GM10248 (cell line): ENCODE data around the gene LMTK2.

Source experiments
- CTCF ChIA-PET: fragments of 300-600 bp; sonication (Branson Sonifier 250); formaldehyde crosslinking; extraction: SDS; loops from one replicate; lab custom pipeline; 2021; ENCODE audit warnings: antibody characterized with exemption; lab: Yijun Ruan, JAX
- POLR2A ChIA-PET: fragments of 350-650 bp; sonication (Branson Sonifier 250); formaldehyde crosslinking; extraction: SDS; loops from one replicate; lab custom pipeline; 2020; ENCODE audit warnings: antibody characterized with exemption; lab: Yijun Ruan, JAX
- DNase-seq: peaks from one replicate; pipeline ENCODE4 v3.0.0; 2012; ENCODE audit errors: extremely low spot score
- TF ChIP-seq, protein P1 (sequence below): IDR thresholded peaks from 2 replicates; pipeline ENCODE4 v1.5.1; 2012; ENCODE audit warnings: mild to moderate bottlenecking, low read depth; ENCODE audit errors: extremely low read depth, missing control alignments, control extremely low read depth

LMTK2 gene

GRCh38 chr7:98231493-98232262 lies 125.0 kb downstream of the LMTK2 start:
- ChIA-PET CTCF (no interaction called here), POLR2A (no interaction called here)
- TF ChIP-seq, protein P1, sequence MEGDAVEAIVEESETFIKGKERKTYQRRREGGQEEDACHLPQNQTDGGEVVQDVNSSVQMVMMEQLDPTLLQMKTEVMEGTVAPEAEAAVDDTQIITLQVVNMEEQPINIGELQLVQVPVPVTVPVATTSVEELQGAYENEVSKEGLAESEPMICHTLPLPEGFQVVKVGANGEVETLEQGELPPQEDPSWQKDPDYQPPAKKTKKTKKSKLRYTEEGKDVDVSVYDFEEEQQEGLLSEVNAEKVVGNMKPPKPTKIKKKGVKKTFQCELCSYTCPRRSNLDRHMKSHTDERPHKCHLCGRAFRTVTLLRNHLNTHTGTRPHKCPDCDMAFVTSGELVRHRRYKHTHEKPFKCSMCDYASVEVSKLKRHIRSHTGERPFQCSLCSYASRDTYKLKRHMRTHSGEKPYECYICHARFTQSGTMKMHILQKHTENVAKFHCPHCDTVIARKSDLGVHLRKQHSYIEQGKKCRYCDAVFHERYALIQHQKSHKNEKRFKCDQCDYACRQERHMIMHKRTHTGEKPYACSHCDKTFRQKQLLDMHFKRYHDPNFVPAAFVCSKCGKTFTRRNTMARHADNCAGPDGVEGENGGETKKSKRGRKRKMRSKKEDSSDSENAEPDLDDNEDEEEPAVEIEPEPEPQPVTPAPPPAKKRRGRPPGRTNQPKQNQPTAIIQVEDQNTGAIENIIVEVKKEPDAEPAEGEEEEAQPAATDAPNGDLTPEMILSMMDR: no peak
- no peak for DNase-seq

DNA sequence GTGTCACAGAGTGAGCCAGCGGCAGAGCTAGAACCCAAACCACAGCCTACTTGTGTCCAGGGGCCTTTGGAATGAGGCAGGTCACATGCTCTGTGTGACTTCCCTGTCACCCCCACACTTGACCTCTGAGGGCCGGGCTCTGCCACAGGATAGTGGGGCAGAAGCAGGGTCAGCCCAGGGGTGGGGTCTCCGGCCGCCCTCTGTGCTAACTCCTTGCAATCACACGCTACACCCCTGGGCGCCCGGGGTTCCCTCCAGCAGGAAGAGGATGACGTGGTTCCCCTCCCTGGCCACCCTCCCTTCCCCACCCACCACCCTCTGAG lies 125.6 kb downstream of the LMTK2 start:
- TF ChIP-seq, protein P1: no peak
- CTCF ChIA-PET: no interaction called here
- no peak for DNase-seq
- POLR2A ChIA-PET: no interaction called here

DNA sequence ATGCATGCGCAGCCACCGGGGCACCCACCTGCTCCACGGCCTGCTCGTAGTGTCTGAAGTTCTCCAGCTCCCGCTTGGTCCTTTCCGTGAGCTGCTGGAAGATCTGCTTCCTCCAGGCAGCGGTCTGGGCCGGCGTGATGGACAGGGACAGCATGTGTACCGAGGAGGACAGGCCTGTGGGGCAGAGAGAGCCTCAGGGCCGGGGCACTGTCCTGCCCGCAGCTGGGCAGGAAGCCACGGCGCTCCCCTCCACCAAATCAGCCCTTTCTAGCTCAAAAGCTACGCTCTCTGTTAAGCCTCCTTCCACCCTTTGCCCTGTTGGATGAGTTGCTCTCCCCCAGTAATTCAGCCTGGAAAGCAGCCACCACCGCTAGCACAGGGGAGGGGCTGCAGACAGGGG lies 126.1 kb downstream of the LMTK2 start:
- CTCF ChIA-PET: no interaction called here
- POLR2A ChIA-PET: no interaction called here
- TF ChIP-seq, protein P1: no peak
- DNase-seq: no peak

- no peak for DNase-seq
- TF ChIP-seq, protein P1: no peak
- ChIA-PET POLR2A (no interaction called here), CTCF (interaction anchor here (0.9 to 1.5 kb wide), 2 partner anchors 61 to 64 kb away, joined by 3 read pairs; no protein-coding TSS in a partner anchor)
Observed at GRCh38 chr7:98233219-98234070, 126.8 kb downstream of the LMTK2 start.

DNA sequence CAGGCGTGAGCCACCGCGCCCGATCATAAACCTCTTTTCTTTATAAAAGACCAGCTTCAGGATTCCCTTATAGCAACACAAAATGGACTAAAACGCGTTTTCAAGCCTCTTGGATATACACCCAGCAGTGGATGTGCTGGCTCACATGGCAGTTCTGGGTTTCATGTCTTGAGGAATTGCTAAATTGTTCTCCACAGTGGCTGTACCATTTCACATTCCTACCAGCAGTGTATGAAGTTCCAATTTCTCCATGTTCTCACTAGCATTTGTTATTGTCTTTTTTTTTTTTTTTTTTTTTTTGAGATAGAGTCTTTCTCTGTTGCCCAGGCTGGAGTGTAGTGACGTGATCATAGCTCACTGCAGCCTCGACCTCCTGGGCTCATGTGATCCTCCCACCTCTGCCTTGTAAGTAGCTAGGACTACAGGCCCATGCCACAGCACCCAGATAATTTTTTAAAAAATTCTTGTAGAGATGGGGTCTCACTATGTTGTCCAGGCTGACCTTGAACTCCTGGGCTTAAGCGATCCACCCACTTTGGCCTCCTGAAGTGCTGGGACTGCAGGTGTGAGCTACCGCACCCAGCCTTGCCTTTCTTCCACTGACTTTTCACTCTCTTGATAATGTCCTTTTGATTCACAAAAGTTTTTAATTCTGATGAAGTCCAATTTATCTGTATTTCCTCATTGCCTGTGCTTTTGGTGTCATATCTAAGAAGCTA lies 127.9 kb downstream of the LMTK2 start:
- CTCF ChIA-PET: interaction anchor here (0.9 to 1.5 kb wide), 2 partner anchors 60 to 65 kb away, joined by 3 read pairs; no protein-coding TSS in a partner anchor

More for the DNA sequence above, 127.9 kb downstream of the LMTK2 start:
- no peak for DNase-seq
- TF ChIP-seq, protein P1: no peak
- POLR2A ChIA-PET: no interaction called here
